GM12864 (cell line): ENCODE measurements around the gene RBM19.

Source experiments
- DNase-seq: peaks from one replicate; pipeline ENCODE4 v3.0.0-alpha.2; 2011; ENCODE audit warnings: low read depth
- H3K4me3 ChIP-seq: 2 replicates; pipeline ENCODE4 v1.5.1; 2011; ENCODE audit warnings: mild to moderate bottlenecking, low read depth, low read length, control low read depth
- CTCF ChIP-seq: IDR thresholded peaks from 2 replicates; pipeline ENCODE4 v1.5.1; 2011; ENCODE audit warnings: low read depth, mild to moderate bottlenecking, moderate library complexity, low read length, control low read depth, inconsistent platforms; ENCODE audit errors: missing control alignments

RBM19 gene

GRCh38 chr12:113874999-113875561 lies 91.0 kb downstream of the RBM19 start:
- no peak for TF ChIP-seq CTCF
- DNase-seq = no peak
- no peak overlapping the region for H3K4me3 ChIP-seq

GRCh38 chr12:113874326-113874725 lies 91.8 kb downstream of the RBM19 start:
- H3K4me3 ChIP-seq = no peak overlapping the region
- TF ChIP-seq CTCF = no peak
- no peak for DNase-seq

- no peak for TF ChIP-seq CTCF
- no peak for DNase-seq
- H3K4me3 ChIP-seq = no peak overlapping the region
Measured at GRCh38 chr12:113873740-113874139, 92.4 kb downstream of the RBM19 start.

GRCh38 chr12:113870890-113871289 lies 95.2 kb downstream of the RBM19 start:
- no peak for TF ChIP-seq CTCF
- H3K4me3 ChIP-seq = no peak overlapping the region
- DNase-seq = no peak

- H3K4me3 ChIP-seq = no peak overlapping the region
- TF ChIP-seq CTCF = no peak
- DNase-seq = no peak
Measured at GRCh38 chr12:113870035-113870434, 96.1 kb downstream of the RBM19 start.

- DNase-seq = no peak
- no peak overlapping the region for H3K4me3 ChIP-seq
- no peak for TF ChIP-seq CTCF
Measured at GRCh38 chr12:113868365-113868764, 97.8 kb downstream of the RBM19 start.

- no peak overlapping the region for H3K4me3 ChIP-seq
- DNase-seq = no peak
- no peak for TF ChIP-seq CTCF
Measured at GRCh38 chr12:113867258-113867657, 98.9 kb downstream of the RBM19 start.
